Liver (tissue), 3 donors: ENCODE measurements around the gene CMPK1.

Source experiments
- JUND ChIP-seq, 2 donors: IDR thresholded peaks; 2 replicates each; pipeline ENCODE4 v1.6.1; 2016; ENCODE audit warnings: antibody characterized with exemption in 2 of 2
- SP1 ChIP-seq: IDR thresholded peaks from 2 replicates; pipeline ENCODE4 v1.6.1; 2018; ENCODE audit warnings: antibody characterized with exemption, mild to moderate bottlenecking
- TAF1 ChIP-seq: conservative IDR thresholded peaks from 2 replicates; pipeline ENCODE4 v1.6.1; 2016; ENCODE audit warnings: antibody characterized with exemption, mild to moderate bottlenecking
- YY1 ChIP-seq: IDR thresholded peaks from 2 replicates; pipeline ENCODE4 v1.6.1; 2016; ENCODE audit warnings: antibody characterized with exemption, mild to moderate bottlenecking
- TF ChIP-seq, protein P1 (sequence below): fragments of 150-350 bp; IDR thresholded peaks from 2 replicates; pipeline ENCODE4 v1.5.1; 2017; ENCODE audit warnings: improper control_type of control experiment, low read depth, low read length; ENCODE audit not compliant: missing input control
- TF ChIP-seq, protein P2 (sequence below): IDR thresholded peaks from 2 replicates; pipeline ENCODE4 v1.6.1; 2016; ENCODE audit warnings: antibody characterized with exemption, mild to moderate bottlenecking
- TF ChIP-seq, protein P3 (sequence below): IDR thresholded peaks from 2 replicates; pipeline ENCODE4 v1.6.1; 2016; ENCODE audit warnings: antibody characterized with exemption
- TF ChIP-seq, protein P4 (sequence below): IDR thresholded peaks from 2 replicates; pipeline ENCODE4 v1.6.1; 2016; ENCODE audit warnings: antibody characterized with exemption
- donor health status: healthy.
- donor health status: healthy.

DNA sequence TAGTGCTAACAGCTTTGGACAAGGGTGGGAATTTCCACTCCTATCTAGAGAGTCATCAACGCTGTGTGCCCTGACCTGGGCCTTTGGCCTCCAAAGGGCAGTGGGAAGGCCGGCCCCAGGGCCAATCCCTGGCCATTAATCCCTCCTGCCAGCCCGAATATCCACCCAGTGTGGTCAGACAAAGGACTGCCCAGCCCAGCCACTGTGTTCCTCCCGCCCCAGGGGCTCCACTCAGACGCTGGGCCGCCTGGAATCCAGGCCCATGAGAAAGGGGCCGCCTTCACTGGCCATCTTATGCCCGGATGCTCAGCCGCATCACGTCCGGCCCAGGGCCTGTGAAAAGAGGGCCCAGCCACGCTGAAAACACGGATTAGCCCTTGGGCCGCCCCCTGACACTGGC is 78.8 kb downstream of the CMPK1 start:
- TF ChIP-seq JUND (IDR thresholded peaks at IDR 0.05) (no peak), SP1 (no peak), YY1 (no peak), TAF1 (no peak)
- TF ChIP-seq, protein P1, sequence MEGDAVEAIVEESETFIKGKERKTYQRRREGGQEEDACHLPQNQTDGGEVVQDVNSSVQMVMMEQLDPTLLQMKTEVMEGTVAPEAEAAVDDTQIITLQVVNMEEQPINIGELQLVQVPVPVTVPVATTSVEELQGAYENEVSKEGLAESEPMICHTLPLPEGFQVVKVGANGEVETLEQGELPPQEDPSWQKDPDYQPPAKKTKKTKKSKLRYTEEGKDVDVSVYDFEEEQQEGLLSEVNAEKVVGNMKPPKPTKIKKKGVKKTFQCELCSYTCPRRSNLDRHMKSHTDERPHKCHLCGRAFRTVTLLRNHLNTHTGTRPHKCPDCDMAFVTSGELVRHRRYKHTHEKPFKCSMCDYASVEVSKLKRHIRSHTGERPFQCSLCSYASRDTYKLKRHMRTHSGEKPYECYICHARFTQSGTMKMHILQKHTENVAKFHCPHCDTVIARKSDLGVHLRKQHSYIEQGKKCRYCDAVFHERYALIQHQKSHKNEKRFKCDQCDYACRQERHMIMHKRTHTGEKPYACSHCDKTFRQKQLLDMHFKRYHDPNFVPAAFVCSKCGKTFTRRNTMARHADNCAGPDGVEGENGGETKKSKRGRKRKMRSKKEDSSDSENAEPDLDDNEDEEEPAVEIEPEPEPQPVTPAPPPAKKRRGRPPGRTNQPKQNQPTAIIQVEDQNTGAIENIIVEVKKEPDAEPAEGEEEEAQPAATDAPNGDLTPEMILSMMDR = no peak
- TF ChIP-seq, protein P2, sequence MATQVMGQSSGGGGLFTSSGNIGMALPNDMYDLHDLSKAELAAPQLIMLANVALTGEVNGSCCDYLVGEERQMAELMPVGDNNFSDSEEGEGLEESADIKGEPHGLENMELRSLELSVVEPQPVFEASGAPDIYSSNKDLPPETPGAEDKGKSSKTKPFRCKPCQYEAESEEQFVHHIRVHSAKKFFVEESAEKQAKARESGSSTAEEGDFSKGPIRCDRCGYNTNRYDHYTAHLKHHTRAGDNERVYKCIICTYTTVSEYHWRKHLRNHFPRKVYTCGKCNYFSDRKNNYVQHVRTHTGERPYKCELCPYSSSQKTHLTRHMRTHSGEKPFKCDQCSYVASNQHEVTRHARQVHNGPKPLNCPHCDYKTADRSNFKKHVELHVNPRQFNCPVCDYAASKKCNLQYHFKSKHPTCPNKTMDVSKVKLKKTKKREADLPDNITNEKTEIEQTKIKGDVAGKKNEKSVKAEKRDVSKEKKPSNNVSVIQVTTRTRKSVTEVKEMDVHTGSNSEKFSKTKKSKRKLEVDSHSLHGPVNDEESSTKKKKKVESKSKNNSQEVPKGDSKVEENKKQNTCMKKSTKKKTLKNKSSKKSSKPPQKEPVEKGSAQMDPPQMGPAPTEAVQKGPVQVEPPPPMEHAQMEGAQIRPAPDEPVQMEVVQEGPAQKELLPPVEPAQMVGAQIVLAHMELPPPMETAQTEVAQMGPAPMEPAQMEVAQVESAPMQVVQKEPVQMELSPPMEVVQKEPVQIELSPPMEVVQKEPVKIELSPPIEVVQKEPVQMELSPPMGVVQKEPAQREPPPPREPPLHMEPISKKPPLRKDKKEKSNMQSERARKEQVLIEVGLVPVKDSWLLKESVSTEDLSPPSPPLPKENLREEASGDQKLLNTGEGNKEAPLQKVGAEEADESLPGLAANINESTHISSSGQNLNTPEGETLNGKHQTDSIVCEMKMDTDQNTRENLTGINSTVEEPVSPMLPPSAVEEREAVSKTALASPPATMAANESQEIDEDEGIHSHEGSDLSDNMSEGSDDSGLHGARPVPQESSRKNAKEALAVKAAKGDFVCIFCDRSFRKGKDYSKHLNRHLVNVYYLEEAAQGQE = no peak
- TF ChIP-seq, protein P3, sequence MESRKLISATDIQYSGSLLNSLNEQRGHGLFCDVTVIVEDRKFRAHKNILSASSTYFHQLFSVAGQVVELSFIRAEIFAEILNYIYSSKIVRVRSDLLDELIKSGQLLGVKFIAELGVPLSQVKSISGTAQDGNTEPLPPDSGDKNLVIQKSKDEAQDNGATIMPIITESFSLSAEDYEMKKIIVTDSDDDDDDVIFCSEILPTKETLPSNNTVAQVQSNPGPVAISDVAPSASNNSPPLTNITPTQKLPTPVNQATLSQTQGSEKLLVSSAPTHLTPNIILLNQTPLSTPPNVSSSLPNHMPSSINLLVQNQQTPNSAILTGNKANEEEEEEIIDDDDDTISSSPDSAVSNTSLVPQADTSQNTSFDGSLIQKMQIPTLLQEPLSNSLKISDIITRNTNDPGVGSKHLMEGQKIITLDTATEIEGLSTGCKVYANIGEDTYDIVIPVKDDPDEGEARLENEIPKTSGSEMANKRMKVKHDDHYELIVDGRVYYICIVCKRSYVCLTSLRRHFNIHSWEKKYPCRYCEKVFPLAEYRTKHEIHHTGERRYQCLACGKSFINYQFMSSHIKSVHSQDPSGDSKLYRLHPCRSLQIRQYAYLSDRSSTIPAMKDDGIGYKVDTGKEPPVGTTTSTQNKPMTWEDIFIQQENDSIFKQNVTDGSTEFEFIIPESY = no peak
- TF ChIP-seq, protein P4, sequence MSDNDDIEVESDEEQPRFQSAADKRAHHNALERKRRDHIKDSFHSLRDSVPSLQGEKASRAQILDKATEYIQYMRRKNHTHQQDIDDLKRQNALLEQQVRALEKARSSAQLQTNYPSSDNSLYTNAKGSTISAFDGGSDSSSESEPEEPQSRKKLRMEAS = no peak
